Lower leg skin (tissue), 3 donors: ENCODE results near the gene ENTPD6.

Experiments
- POLR2A ChIP-seq, 2 donors: fragments of 450-650 bp; IDR thresholded peaks; one replicate each; pipeline ENCODE4 v1.6.1; 2016 to 2017; ENCODE audit warnings: antibody characterized with exemption in 2 of 2, mild to moderate bottlenecking in 1 of 2, moderate library complexity in 1 of 2
- TF ChIP-seq, protein P1 (sequence below), 3 donors: fragments of 450-650 bp; IDR thresholded peaks; one replicate each; pipeline ENCODE4 v1.5.1; 2016; ENCODE audit warnings: antibody characterized with exemption in 3 of 3, mild to moderate bottlenecking in 3 of 3, moderate library complexity in 2 of 3

DNA sequence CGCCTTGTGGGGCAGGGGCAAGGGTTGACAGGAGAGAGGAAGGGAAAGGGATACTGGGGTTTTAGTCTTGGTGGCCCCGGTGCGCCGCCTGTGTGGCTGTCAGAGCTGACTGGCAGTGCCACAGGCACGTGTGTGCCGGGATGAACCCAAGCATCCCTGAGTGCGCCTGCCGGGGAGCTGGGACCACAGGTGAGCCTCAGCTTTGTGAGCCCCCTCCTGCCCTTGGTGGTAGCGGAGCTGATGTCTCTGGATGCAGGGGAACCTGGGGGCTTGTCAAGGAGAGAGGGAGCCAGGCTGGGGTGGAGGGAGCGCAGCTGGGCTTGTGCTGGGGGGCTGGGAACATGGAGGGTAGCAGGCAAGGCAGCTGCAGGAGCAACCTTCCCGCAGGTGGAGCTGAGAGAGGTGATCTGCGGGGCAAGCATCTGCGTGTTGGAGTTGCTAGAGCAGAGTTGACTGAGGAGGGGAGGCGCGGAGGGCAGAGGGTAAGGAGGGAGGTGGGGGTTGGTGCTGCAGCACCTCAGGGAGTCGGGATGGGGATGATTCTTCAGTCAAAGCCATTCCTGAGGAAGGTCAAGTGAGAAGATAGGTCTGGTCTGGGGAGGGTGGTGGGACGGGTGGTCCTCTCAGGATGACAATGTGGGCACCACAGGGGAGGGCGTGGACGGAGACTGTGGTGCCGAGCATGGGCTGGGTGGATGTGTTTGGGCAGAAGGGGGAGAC is 80.5 kb downstream of the ENTPD6 start:
- no peak for TF ChIP-seq POLR2A (IDR thresholded peaks at IDR 0.05)
- TF ChIP-seq, protein P1, sequence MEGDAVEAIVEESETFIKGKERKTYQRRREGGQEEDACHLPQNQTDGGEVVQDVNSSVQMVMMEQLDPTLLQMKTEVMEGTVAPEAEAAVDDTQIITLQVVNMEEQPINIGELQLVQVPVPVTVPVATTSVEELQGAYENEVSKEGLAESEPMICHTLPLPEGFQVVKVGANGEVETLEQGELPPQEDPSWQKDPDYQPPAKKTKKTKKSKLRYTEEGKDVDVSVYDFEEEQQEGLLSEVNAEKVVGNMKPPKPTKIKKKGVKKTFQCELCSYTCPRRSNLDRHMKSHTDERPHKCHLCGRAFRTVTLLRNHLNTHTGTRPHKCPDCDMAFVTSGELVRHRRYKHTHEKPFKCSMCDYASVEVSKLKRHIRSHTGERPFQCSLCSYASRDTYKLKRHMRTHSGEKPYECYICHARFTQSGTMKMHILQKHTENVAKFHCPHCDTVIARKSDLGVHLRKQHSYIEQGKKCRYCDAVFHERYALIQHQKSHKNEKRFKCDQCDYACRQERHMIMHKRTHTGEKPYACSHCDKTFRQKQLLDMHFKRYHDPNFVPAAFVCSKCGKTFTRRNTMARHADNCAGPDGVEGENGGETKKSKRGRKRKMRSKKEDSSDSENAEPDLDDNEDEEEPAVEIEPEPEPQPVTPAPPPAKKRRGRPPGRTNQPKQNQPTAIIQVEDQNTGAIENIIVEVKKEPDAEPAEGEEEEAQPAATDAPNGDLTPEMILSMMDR (IDR thresholded peaks at IDR 0.05) = no peak
